ENCODE data around the gene IL6. TPM values are rescaled to one million over a fixed set of nuclear protein-coding genes. Genes with fewer than 3 reads are reported as not detected.
"Not testable (repeated sequence)": the region's sequence is repeated elsewhere in the genome, so short reads cannot be mapped to it uniquely, and the experiment has no call there.

IL6 gene
- total RNA-seq, result 1 to 10 TPM; 1.3 to 2.3 (median 1.7) TPM
- 30.2 TPM for total RNA-seq (2013)

DNA sequence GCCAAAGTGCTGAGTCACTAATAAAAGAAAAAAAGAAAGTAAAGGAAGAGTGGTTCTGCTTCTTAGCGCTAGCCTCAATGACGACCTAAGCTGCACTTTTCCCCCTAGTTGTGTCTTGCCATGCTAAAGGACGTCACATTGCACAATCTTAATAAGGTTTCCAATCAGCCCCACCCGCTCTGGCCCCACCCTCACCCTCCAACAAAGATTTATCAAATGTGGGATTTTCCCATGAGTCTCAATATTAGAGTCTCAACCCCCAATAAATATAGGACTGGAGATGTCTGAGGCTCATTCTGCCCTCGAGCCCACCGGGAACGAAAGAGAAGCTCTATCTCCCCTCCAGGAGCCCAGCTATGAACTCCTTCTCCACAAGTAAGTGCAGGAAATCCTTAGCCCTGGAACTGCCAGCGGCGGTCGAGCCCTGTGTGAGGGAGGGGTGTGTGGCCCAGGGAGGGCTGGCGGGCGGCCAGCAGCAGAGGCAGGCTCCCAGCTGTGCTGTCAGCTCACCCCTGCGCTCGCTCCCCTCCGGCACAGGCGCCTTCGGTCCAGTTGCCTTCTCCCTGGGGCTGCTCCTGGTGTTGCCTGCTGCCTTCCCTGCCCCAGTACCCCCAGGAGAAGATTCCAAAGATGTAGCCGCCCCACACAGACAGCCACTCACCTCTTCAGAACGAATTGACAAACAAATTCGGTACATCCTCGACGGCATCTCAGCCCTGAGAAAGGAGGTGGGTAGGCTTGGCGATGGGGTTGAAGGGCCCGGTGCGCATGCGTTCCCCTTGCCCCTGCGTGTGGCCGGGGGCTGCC lies at the start of gene IL6:
Gene IL6, plus strand, starts transcription at position 294 of the 807 bp plus-strand sequence. Its CDS starts 63 bp downstream, at position 357.
- TF ChIP-seq, protein P1, sequence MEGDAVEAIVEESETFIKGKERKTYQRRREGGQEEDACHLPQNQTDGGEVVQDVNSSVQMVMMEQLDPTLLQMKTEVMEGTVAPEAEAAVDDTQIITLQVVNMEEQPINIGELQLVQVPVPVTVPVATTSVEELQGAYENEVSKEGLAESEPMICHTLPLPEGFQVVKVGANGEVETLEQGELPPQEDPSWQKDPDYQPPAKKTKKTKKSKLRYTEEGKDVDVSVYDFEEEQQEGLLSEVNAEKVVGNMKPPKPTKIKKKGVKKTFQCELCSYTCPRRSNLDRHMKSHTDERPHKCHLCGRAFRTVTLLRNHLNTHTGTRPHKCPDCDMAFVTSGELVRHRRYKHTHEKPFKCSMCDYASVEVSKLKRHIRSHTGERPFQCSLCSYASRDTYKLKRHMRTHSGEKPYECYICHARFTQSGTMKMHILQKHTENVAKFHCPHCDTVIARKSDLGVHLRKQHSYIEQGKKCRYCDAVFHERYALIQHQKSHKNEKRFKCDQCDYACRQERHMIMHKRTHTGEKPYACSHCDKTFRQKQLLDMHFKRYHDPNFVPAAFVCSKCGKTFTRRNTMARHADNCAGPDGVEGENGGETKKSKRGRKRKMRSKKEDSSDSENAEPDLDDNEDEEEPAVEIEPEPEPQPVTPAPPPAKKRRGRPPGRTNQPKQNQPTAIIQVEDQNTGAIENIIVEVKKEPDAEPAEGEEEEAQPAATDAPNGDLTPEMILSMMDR (IDR thresholded peaks at IDR 0.05), result no peak
- peaks cover 2% of the 10 kb centered on the region for H3K27me3 ChIP-seq (ENCODE audit: control insufficient read depth, insufficient read depth, low read length)
- 27% methylated on average over 25 of the region's 28 CpGs for WGBS (ENCODE audit: insufficient coverage)
- peaks cover 6% of the 10 kb centered on the region for H3K4me1 ChIP-seq (ENCODE audit: control insufficient read depth, insufficient read depth, low read length)
- H3K4me3 ChIP-seq (ENCODE audit: low read length), result peak within 1 kb of the TSS; percentile 29
- no peaks in the 10 kb centered on the region for H3K9me3 ChIP-seq (ENCODE audit: control insufficient read depth, insufficient read depth, low read length)
- DNase-seq, result peak in 1 of 2 donors; percentile 34
- Mint-ChIP-seq H3K27ac (no peak within 1 kb of the TSS), H3K9me3 (no peaks in the 10 kb centered on the region), H3K4me3 (peak within 1 kb of the TSS; percentile 28), H3K36me3 (no peaks in the 10 kb centered on the region), H3K4me1 (peaks cover 0 to 31% of the 10 kb centered on the region in 2 donors), H3K27me3 (ENCODE audit: low read depth in 2 of 2) (peaks cover 15 to 23% of the 10 kb centered on the region in 2 donors)
- peak; percentile 27 to 56 (median 42) for ATAC-seq
- no peaks in the 10 kb centered on the region for H3K36me3 ChIP-seq (ENCODE audit: control insufficient read depth, insufficient read depth, low read length)
- intact Hi-C loops (cut with micrococcal nuclease), result loop anchor here (2.0 kb wide), 1 partner anchor 166 kb away; no protein-coding TSS in a partner anchor
- peak within 1 kb of the TSS; percentile 69 for H3K27ac ChIP-seq (ENCODE audit: low read length)

GRCh38 chr7:22677263-22677662 lies 49.7 kb upstream of the IL6 start:
- intact Hi-C loops (cut with micrococcal nuclease); H3K36me3 Mint-ChIP-seq; ATAC-seq; H3K9me3 Mint-ChIP-seq; H3K27me3 ChIP-seq (ENCODE audit: control insufficient read depth, insufficient read depth, low read length); H3K4me3 Mint-ChIP-seq; DNase-seq; H3K27ac Mint-ChIP-seq; H3K9me3 ChIP-seq (ENCODE audit: control insufficient read depth, insufficient read depth, low read length); H3K36me3 ChIP-seq (ENCODE audit: control insufficient read depth, insufficient read depth, low read length); H3K4me3 ChIP-seq (ENCODE audit: low read length); H3K4me1 ChIP-seq (ENCODE audit: control insufficient read depth, insufficient read depth, low read length): not testable (repeated sequence)
- Mint-ChIP-seq H3K27me3 (ENCODE audit: low read depth in 2 of 2) (peaks cover 6 to 18% of the 10 kb centered on the region in 2 donors), H3K4me1 (peaks cover 5 to 14% of the 10 kb centered on the region in 2 donors)
- WGBS (ENCODE audit: insufficient coverage), result 77% methylated on average over 5 of the region's 5 CpGs
- H3K27ac ChIP-seq (ENCODE audit: low read length), result peak overlapping the region; percentile 42

GRCh38 chr7:22677680-22678079 lies 49.3 kb upstream of the IL6 start:
- no peaks in the 10 kb centered on the region for H3K27me3 ChIP-seq (ENCODE audit: control insufficient read depth, insufficient read depth, low read length)
- Mint-ChIP-seq H3K4me3 (no peak overlapping the region), H3K4me1 (peaks cover 5 to 14% of the 10 kb centered on the region in 2 donors), H3K27ac (no peak overlapping the region), H3K27me3 (ENCODE audit: low read depth in 2 of 2) (peaks cover 2 to 18% of the 10 kb centered on the region in 2 donors), H3K36me3 (no peaks in the 10 kb centered on the region), H3K9me3 (no peaks in the 10 kb centered on the region)
- 41% methylated on average over 6 of the region's 6 CpGs for WGBS (ENCODE audit: insufficient coverage)
- H3K4me3 ChIP-seq (ENCODE audit: low read length), result no peak overlapping the region
- no peaks in the 10 kb centered on the region for H3K4me1 ChIP-seq (ENCODE audit: control insufficient read depth, insufficient read depth, low read length)
- ATAC-seq, result no peak
- no peaks in the 10 kb centered on the region for H3K36me3 ChIP-seq (ENCODE audit: control insufficient read depth, insufficient read depth, low read length)
- no peaks in the 10 kb centered on the region for H3K9me3 ChIP-seq (ENCODE audit: control insufficient read depth, insufficient read depth, low read length)
- H3K27ac ChIP-seq (ENCODE audit: low read length), result peak overlapping the region; percentile 42
- no peak for DNase-seq
- TF ChIP-seq, protein P1 (IDR thresholded peaks at IDR 0.05), result no peak
- intact Hi-C loops (cut with micrococcal nuclease), result no loop called here

- Histone ChIP-seq H3K27me3 (ENCODE audit: control insufficient read depth, insufficient read depth, low read length) (no peaks in the 10 kb centered on the region), H3K27ac (ENCODE audit: low read length) (no peak overlapping the region), H3K36me3 (ENCODE audit: control insufficient read depth, insufficient read depth, low read length) (no peaks in the 10 kb centered on the region), H3K9me3 (ENCODE audit: control insufficient read depth, insufficient read depth, low read length) (no peaks in the 10 kb centered on the region), H3K4me1 (ENCODE audit: control insufficient read depth, insufficient read depth, low read length) (no peaks in the 10 kb centered on the region), H3K4me3 (ENCODE audit: low read length) (no peak overlapping the region)
- Mint-ChIP-seq H3K4me1 (peaks cover 5 to 14% of the 10 kb centered on the region in 2 donors), H3K27me3 (ENCODE audit: low read depth in 2 of 2) (peaks cover 6 to 21% of the 10 kb centered on the region in 2 donors), H3K36me3 (no peaks in the 10 kb centered on the region), H3K27ac (no peak overlapping the region), H3K4me3 (no peak overlapping the region), H3K9me3 (no peaks in the 10 kb centered on the region)
- WGBS (ENCODE audit: insufficient coverage), result 85% methylated on average over 5 of the region's 5 CpGs
- intact Hi-C loops (cut with micrococcal nuclease), result no loop called here
- DNase-seq (no peak), ATAC-seq (no peak)
- TF ChIP-seq, protein P1 (IDR thresholded peaks at IDR 0.05), result no peak
Observed at GRCh38 chr7:22680482-22680911, 46.5 kb upstream of the IL6 start.
